Heart left ventricle (tissue), 13 donors: Measurements from ENCODE around the gene SSH2.

Experiments used
- CTCF ChIP-seq, 12 donors: fragments of 200-600 bp; sonication (generic) in 4 of 12; IDR thresholded peaks; one replicate each; pipeline versions ENCODE4 v1.5.0 to v1.8.0; 2018 to 2022; ENCODE audit warnings: antibody characterized with exemption in 12 of 12, mild to moderate bottlenecking in 5 of 12
- POLR2A ChIP-seq, 2 donors: fragments of 450-650 bp; IDR thresholded peaks; one replicate each; pipeline ENCODE4 v1.6.1; 2017; ENCODE audit warnings: antibody characterized with exemption in 2 of 2, mild to moderate bottlenecking in 2 of 2, moderate library complexity in 2 of 2
- donor health status: ischemic (EF 13 %, LVEDD 7.1; RV severe dilation, severe dysfunction).
- donor health status: DM: no; HTN: yes; CAD: no.
- donor health status: DM: no; HTN: no; CAD: no.
- donor health status: ischemic (EF 25% LVEDD 6.9; RV normal size, moderate dysfunction).
- donor health status: ischemic (EF 25% LVEDD 5.7; RV mildly dilated, moderate dysfunction).
- donor health status: ischemic (EF 35%, LVEDD 5.7; RV mildly dilated, moderate dysfunction).
- donor health status: nonischemic (EF 11% LVEDD 7.7; RV severe dilation, severe dysfunction).
- donor health status: DM: yes; HTN: yes; CAD: no.
- donor health status: PGD.
- donor health status: ischemic (EF 29% LVEDD 5.4; RV normal size, mild dysfunction).
- donor health status: nonischemic (EF 23%, LVEDD 6.1; RV moderate dilation, normal function).

GRCh38 chr17:29629839-29630238 is 300.2 kb downstream of the SSH2 start:
- TF ChIP-seq CTCF (IDR thresholded peaks at IDR 0.05) (no peak), POLR2A (IDR thresholded peaks at IDR 0.05) (no peak)
